Central memory CD8-positive, alpha-beta T cell (primary cell): ENCODE results near the gene BABAM2.

Experiments used
- ATAC-seq: fragments of 150-1000 bp; cut with Tn5 transposase; replicated peaks from 2 replicates; pipeline ENCODE4 v1.10.0; 2022; ENCODE audit warnings: mild to moderate bottlenecking, moderate FRiP score, moderate number of reproducible peaks; ENCODE audit not compliant: poor library complexity, severe bottlenecking; ENCODE audit errors: extremely low read depth
- DNase-seq, 2 donors: peaks; one replicate each; pipeline ENCODE4 v3.0.0; 2021; ENCODE audit warnings: low spot score in 2 of 2
- H3K27ac Mint-ChIP-seq: one replicate; pipeline ENCODE4 v1.8.0; 2022; ENCODE audit warnings: low read depth, mild to moderate bottlenecking, moderate library complexity, mixed read lengths
- H3K27me3 Mint-ChIP-seq: one replicate; pipeline ENCODE4 v1.8.0; 2022; ENCODE audit warnings: mixed read lengths
- H3K36me3 Mint-ChIP-seq: one replicate; pipeline ENCODE4 v1.8.0; 2022; ENCODE audit warnings: mild to moderate bottlenecking, moderate library complexity, mixed read lengths; ENCODE audit not compliant: insufficient read depth
- H3K4me1 Mint-ChIP-seq: one replicate; pipeline ENCODE4 v1.8.0; 2022; ENCODE audit warnings: mixed read lengths
- H3K4me3 Mint-ChIP-seq: one replicate; pipeline ENCODE4 v1.8.0; 2022; ENCODE audit warnings: mild to moderate bottlenecking, moderate library complexity, mixed read lengths
- H3K9me3 Mint-ChIP-seq: one replicate; pipeline ENCODE4 v1.8.0; 2022; ENCODE audit warnings: mixed read lengths

The BABAM2 gene

GRCh38 chr2:28338046-28338817, 447.7 kb downstream of the BABAM2 start:
- H3K4me3 Mint-ChIP-seq, result no peak overlapping the region
- no peaks in the 10 kb centered on the region for H3K27me3 Mint-ChIP-seq
- ATAC-seq (no peak), DNase-seq (no peak)
- peak overlapping the region; percentile 83 for H3K27ac Mint-ChIP-seq
- H3K4me1 Mint-ChIP-seq, result peaks cover 27% of the 10 kb centered on the region
- H3K36me3 Mint-ChIP-seq, result no peaks in the 10 kb centered on the region
- no peaks in the 10 kb centered on the region for H3K9me3 Mint-ChIP-seq

- ATAC-seq (no peak), DNase-seq (no peak)
- peaks cover under 1% of the 10 kb centered on the region for H3K36me3 Mint-ChIP-seq
- H3K27me3 Mint-ChIP-seq, result no peaks in the 10 kb centered on the region
- H3K9me3 Mint-ChIP-seq, result no peaks in the 10 kb centered on the region
- H3K4me3 Mint-ChIP-seq, result no peak overlapping the region
- peaks cover 27% of the 10 kb centered on the region for H3K4me1 Mint-ChIP-seq
- H3K27ac Mint-ChIP-seq, result peak overlapping the region; percentile 83
Observed at GRCh38 chr2:28338831-28339321, 448.3 kb downstream of the BABAM2 start.

GRCh38 chr2:28339516-28340175, 449.1 kb downstream of the BABAM2 start:
- H3K9me3 Mint-ChIP-seq, result no peaks in the 10 kb centered on the region
- no peaks in the 10 kb centered on the region for H3K27me3 Mint-ChIP-seq
- H3K4me1 Mint-ChIP-seq, result peaks cover 27% of the 10 kb centered on the region
- peaks cover 2% of the 10 kb centered on the region for H3K36me3 Mint-ChIP-seq
- no peak for ATAC-seq
- H3K27ac Mint-ChIP-seq, result peak overlapping the region; percentile 83
- DNase-seq, result no peak
- H3K4me3 Mint-ChIP-seq, result no peak overlapping the region

GRCh38 chr2:28340312-28341202, 450.0 kb downstream of the BABAM2 start:
- Mint-ChIP-seq H3K9me3 (no peaks in the 10 kb centered on the region), H3K27me3 (no peaks in the 10 kb centered on the region), H3K36me3 (peaks cover 2% of the 10 kb centered on the region), H3K4me3 (no peak overlapping the region), H3K27ac (peak overlapping the region; percentile 73), H3K4me1 (peaks cover 27% of the 10 kb centered on the region)
- ATAC-seq (no peak), DNase-seq (no peak)

DNA sequence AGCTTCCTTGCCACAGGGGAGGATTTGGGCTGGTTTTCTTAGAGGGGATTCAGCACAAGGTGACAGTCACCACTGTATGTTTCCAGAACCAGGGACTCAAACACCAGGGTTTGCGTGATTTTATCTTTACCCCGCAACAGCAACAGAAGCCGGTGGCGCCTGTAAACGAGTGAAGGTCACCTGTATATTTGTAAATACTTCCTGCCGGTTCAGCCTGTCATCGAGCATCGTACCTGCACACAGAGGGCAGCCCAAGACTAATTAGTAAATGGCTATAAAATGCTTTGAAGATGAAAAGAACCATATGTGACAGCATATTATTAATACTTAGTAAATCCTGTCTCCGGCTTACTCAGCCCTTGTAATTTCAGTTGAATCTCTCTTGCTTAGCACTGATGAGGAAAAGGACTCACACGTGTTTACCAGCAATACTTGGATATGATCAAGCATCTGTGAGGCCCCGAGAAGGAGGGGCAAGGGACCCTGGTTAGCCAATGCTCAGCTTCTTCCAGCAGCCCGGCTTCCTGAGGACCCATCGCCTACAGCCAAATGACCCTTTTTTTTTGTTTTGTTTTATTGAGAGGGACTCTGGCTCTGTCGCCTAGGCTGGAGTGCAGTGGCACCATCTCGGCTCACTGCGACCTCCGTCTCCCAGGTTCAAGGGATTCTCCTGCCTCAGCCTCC, 450.8 kb downstream of the BABAM2 start:
- ATAC-seq (no peak), DNase-seq (no peak)
- H3K4me3 Mint-ChIP-seq, result no peak overlapping the region
- H3K9me3 Mint-ChIP-seq, result no peaks in the 10 kb centered on the region
- H3K27ac Mint-ChIP-seq, result peak overlapping the region; percentile 74
- peaks cover 2% of the 10 kb centered on the region for H3K36me3 Mint-ChIP-seq
- H3K27me3 Mint-ChIP-seq, result no peaks in the 10 kb centered on the region
- H3K4me1 Mint-ChIP-seq, result peaks cover 22% of the 10 kb centered on the region

GRCh38 chr2:28342081-28342967, 451.8 kb downstream of the BABAM2 start:
- Mint-ChIP-seq H3K4me3 (no peak overlapping the region), H3K27ac (peak overlapping the region; percentile 74), H3K36me3 (peaks cover 2% of the 10 kb centered on the region), H3K9me3 (no peaks in the 10 kb centered on the region), H3K27me3 (no peaks in the 10 kb centered on the region), H3K4me1 (peaks cover 23% of the 10 kb centered on the region)
- ATAC-seq (no peak), DNase-seq (no peak)

GRCh38 chr2:28343184-28343942, 452.8 kb downstream of the BABAM2 start:
- H3K27me3 Mint-ChIP-seq, result no peaks in the 10 kb centered on the region
- H3K27ac Mint-ChIP-seq, result no peak overlapping the region
- no peaks in the 10 kb centered on the region for H3K9me3 Mint-ChIP-seq
- peaks cover 28% of the 10 kb centered on the region for H3K4me1 Mint-ChIP-seq
- H3K36me3 Mint-ChIP-seq, result peaks cover 2% of the 10 kb centered on the region
- DNase-seq (no peak), ATAC-seq (no peak)
- no peak overlapping the region for H3K4me3 Mint-ChIP-seq

GRCh38 chr2:28343971-28344715, 453.6 kb downstream of the BABAM2 start:
- Mint-ChIP-seq H3K9me3 (no peaks in the 10 kb centered on the region), H3K27me3 (no peaks in the 10 kb centered on the region), H3K36me3 (peaks cover 2% of the 10 kb centered on the region), H3K4me3 (no peak overlapping the region), H3K4me1 (peaks cover 30% of the 10 kb centered on the region), H3K27ac (no peak overlapping the region)
- ATAC-seq, result no peak
- DNase-seq, result no peak

DNA sequence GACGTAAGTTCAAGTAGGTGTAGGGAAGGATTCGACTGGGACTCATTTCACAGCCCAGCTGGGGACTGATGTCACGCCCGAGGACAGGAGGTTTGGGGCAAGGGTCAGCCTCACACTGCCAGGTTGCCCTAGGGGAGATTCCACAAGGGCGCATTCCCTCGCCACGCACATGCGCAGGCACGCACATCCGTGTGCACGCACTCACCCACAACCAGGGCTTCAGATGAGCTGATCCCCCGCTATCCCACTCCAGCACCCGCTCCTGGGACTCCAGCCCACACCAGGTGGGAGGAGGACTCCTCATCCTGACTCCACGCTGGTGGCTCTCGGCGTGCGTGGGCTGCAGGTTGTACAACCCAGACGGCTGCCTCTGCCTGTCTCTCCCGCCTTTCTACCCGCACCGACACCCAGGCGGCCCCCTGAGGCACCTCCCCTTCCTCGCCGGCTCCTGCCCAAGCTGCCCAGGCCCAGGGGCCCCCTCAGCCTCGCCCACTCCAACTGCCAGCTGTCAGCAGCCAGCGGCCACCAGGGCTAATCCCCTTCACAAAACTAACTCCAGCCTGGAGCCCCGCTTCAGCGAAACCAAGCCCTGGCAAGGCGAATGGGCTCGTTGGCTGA, 454.3 kb downstream of the BABAM2 start:
- no peaks in the 10 kb centered on the region for H3K27me3 Mint-ChIP-seq
- DNase-seq (no peak), ATAC-seq (no peak)
- H3K4me3 Mint-ChIP-seq, result no peak overlapping the region
- peaks cover 2% of the 10 kb centered on the region for H3K36me3 Mint-ChIP-seq
- H3K9me3 Mint-ChIP-seq, result no peaks in the 10 kb centered on the region
- peak overlapping the region; percentile 35 for H3K27ac Mint-ChIP-seq
- peaks cover 31% of the 10 kb centered on the region for H3K4me1 Mint-ChIP-seq

DNA sequence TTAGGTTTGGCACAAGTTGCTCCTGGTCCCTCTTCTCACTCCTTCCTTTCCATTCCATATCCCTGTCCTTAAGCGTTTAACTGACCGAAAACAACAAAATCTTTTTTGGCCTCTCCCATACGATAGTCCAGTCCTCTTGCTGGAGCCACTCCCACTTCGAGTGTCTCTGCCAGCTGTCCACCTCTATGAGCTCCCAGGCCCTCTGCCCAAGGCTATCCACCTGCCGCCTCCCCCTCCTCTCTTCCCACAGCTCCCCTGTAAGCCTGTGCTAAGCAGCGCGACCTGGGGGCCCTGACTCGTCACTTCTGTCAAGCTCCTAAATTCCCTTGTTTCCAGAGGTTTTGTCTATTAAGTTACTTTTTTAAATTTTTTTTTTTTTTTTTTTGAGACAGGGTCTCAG, 455.1 kb downstream of the BABAM2 start:
- Mint-ChIP-seq H3K4me1 (peaks cover 31% of the 10 kb centered on the region), H3K36me3 (peaks cover 2% of the 10 kb centered on the region), H3K27me3 (no peaks in the 10 kb centered on the region), H3K27ac (peak overlapping the region; percentile 35), H3K9me3 (no peaks in the 10 kb centered on the region), H3K4me3 (no peak overlapping the region)
- DNase-seq (no peak), ATAC-seq (no peak)
